GM12878 (cell line): ENCODE data around the gene DCP1B. TPM values are rescaled to one million over a fixed set of nuclear protein-coding genes. Genes with fewer than 3 reads are reported as not detected.

Experiments used
- ATAC-seq: fragments of 200-7000 bp; cut with Tn5 transposase; 3 replicates; pipeline ENCODE4 v1.9.1; 2020; ENCODE audit warnings: mild to moderate bottlenecking, moderate library complexity
- BruUV-seq: library from RNA; stranded (reverse); fragments of 400-500 nt; replicated peaks from 2 replicates; lab custom pipeline; 2021; lab: Mats Ljungman, UMichigan
- CTCF ChIA-PET: fragments of 300-600 bp; sonication (Branson Sonifier 250); formaldehyde crosslinking; extraction: SDS; loops from one replicate; lab custom pipeline; 2021; ENCODE audit warnings: inconsistent platforms; lab: Yijun Ruan, JAX
- POLR2A ChIA-PET: fragments of 350-600 bp; formaldehyde crosslinking; extraction: SDS; loops from one replicate; lab custom pipeline; 2021; ENCODE audit warnings: inconsistent platforms; lab: Charles Lee
- RAD21 ChIA-PET: fragments of 300-600 bp; sonication (Branson Sonifier 250); formaldehyde crosslinking; loops from one replicate; lab custom pipeline; 2023; ENCODE audit warnings: antibody characterized with exemption; ENCODE audit not compliant: unreplicated experiment; lab: Charles Lee
- SMC1A ChIA-PET: fragments of 300-600 bp; sonication (Branson Sonifier 250); formaldehyde crosslinking; loops from one replicate; lab custom pipeline; 2023; ENCODE audit not compliant: unreplicated experiment, uncharacterized antibody; lab: Charles Lee
- DNase-seq: peaks from one replicate; pipeline ENCODE4 v3.0.0-alpha.2; 2011; ENCODE audit warnings: low read depth, low spot score
- FAIRE-seq: peaks from 3 replicates; lab custom pipeline; 2011; peaks lifted over from hg19 to GRCh38; lab: Jason Lieb, UNC
- H2AFZ ChIP-seq: 2 replicates; pipeline ENCODE4 v1.6.0; 2011; ENCODE audit warnings: low read depth, low read length, control low read depth; ENCODE audit not compliant: control insufficient read depth
- H3K27ac ChIP-seq: 2 replicates; pipeline ENCODE4 v1.5.1; 2011; ENCODE audit warnings: control low read depth; ENCODE audit not compliant: control insufficient read depth, insufficient read depth
- H3K27me3 ChIP-seq, 2 experiments: replicated peaks in 1 of 2; 2 replicates each; pipeline versions ENCODE4 v1.6.0 to v1.6.1; 2011; ENCODE audit warnings: low read length in 1 of 2; ENCODE audit not compliant: control insufficient read depth in 2 of 2, insufficient read depth in 2 of 2
- H3K36me3 ChIP-seq, 2 experiments: 2 replicates each; pipeline ENCODE4 v1.5.1; 2011; ENCODE audit warnings: low read length in 1 of 2; ENCODE audit not compliant: control insufficient read depth in 2 of 2, insufficient read depth in 2 of 2
- H3K4me1 ChIP-seq: 2 replicates; pipeline ENCODE4 v1.6.1; 2011; ENCODE audit warnings: mild to moderate bottlenecking, low read length, moderate library complexity, mixed read lengths; ENCODE audit not compliant: control insufficient read depth, insufficient read depth
- H3K4me2 ChIP-seq: 2 replicates; pipeline ENCODE4 v1.6.0; 2011; ENCODE audit warnings: control low read depth; ENCODE audit not compliant: control insufficient read depth, insufficient read depth
- H3K4me3 ChIP-seq: fragments of 200-600 bp; sonication (generic); 2 replicates; pipeline ENCODE4 v1.5.1; 2016
- H3K79me2 ChIP-seq: 2 replicates; pipeline ENCODE4 v1.6.0; 2011; ENCODE audit warnings: low read length; ENCODE audit not compliant: control insufficient read depth, insufficient read depth
- H3K9ac ChIP-seq: 2 replicates; pipeline ENCODE4 v1.8.0; 2011; ENCODE audit warnings: low read length, control low read depth, mixed read lengths; ENCODE audit not compliant: control insufficient read depth, insufficient read depth
- H3K9me3 ChIP-seq: replicated peaks from 3 replicates; pipeline ENCODE4 v1.5.1; 2011; ENCODE audit warnings: mild to moderate bottlenecking, low read length; ENCODE audit not compliant: control insufficient read depth, insufficient read depth
- H4K20me1 ChIP-seq: 2 replicates; pipeline ENCODE4 v1.6.0; 2011; ENCODE audit not compliant: control insufficient read depth, insufficient read depth
- CREM ChIP-seq: IDR thresholded peaks from 2 replicates; pipeline ENCODE4 v1.6.1; 2014; ENCODE audit warnings: antibody characterized with exemption, low read depth
- KDM1A ChIP-seq: fragments of 200-600 bp; sonication (generic); IDR thresholded peaks from 2 replicates; pipeline ENCODE4 v1.6.1; 2016; ENCODE audit warnings: borderline replicate concordance
- POU2F2 ChIP-seq: IDR thresholded peaks from 3 replicates; pipeline ENCODE4 v1.6.1; 2011; ENCODE audit warnings: low read depth, mild to moderate bottlenecking, low read length, borderline replicate concordance
- SKIL ChIP-seq: fragments of 450-650 bp; IDR thresholded peaks from 2 replicates; pipeline ENCODE4 v1.6.1; 2017; ENCODE audit warnings: mild to moderate bottlenecking, low read depth, inconsistent platforms; ENCODE audit not compliant: poor library complexity, severe bottlenecking
- SMAD5 ChIP-seq: IDR thresholded peaks from 2 replicates; pipeline ENCODE4 v1.6.1; 2016; ENCODE audit warnings: antibody characterized with exemption, low read depth
- TARDBP ChIP-seq: IDR thresholded peaks from 2 replicates; pipeline ENCODE4 v1.6.1; 2016; ENCODE audit warnings: borderline replicate concordance
- YBX1 ChIP-seq: fragments of 450-650 bp; IDR thresholded peaks from 2 replicates; pipeline ENCODE4 v1.6.1; 2016; ENCODE audit warnings: antibody characterized with exemption
- WGBS: methylation state at CpG from one replicate; pipeline ENCODE4 v1.1.6; 2016; ENCODE audit warnings: low lambda C conversion rate; ENCODE audit not compliant: insufficient replicate concordance, insufficient coverage; ENCODE audit errors: missing lambda C conversion rate; 5-methylcytosine and 5-hydroxymethylcytosine counted together
- in situ Hi-C: fragments of 300-500 bp; cut with MboI; formaldehyde crosslinking; loops from 9 replicates; pipeline ENCODE4 v1.14.3; 2018; ENCODE audit warnings: mixed read lengths
- intact Hi-C: fragments of 100-400 bp; cut with micrococcal nuclease; formaldehyde crosslinking; loops from one replicate; pipeline ENCODE4 v1.14.2; 2022; ENCODE audit not compliant: unreplicated experiment
- polyA plus RNA-seq, 11 experiments: library from polyadenylated mRNA; depleted of rRNA in 4 of 11; unstranded in 6 of 11; stranded (reverse) in 5 of 11; fragments of >200 nt; fragmentation: Nextera tagmentation in 4 of 11; fragmentation: Illumina TruSeq in 1 of 11; extraction: Ambion mirVana in 4 of 11; extraction: Trizol in 1 of 11; gene quantifications; 1 replicate in 1 of 11; 2 replicates in 10 of 11; pipeline versions ENCODE4 v1.2.1 to v1.2.3, GENCODE V29; 2011 to 2016; ENCODE audit warnings: inconsistent platforms in 2 of 11, missing spikeins in 2 of 11, low read depth in 1 of 11
- total RNA-seq, 4 experiments: library from RNA; depleted of rRNA in 3 of 4; stranded (reverse); fragments of >200 nt in 3 of 4; fragmentation: Illumina TruSeq in 1 of 4; extraction: Trizol in 1 of 4; gene quantifications; 2 replicates each; pipeline versions ENCODE4 v1.2.1 to v1.2.3, GENCODE V29; 2013 to 2021

DCP1B gene
- total and polyA plus RNA-seq, 10 of the 15 experiments (the other 5 are each of a cell fraction or from before 2014, with no cell fraction given): 1.3 to 23.4 (median 15.3) TPM

GRCh38 chr12:1949771-1950470 is 54.3 kb downstream of the DCP1B start:
- POLR2A ChIA-PET: no interaction called here
- H3K4me3 ChIP-seq: no peak overlapping the region
- TF ChIP-seq KDM1A (no peak), SKIL (no peak), TARDBP (no peak), CREM (no peak), YBX1 (no peak), SMAD5 (no peak), POU2F2 (no peak)
- TF ChIP-seq, all 136 proteins: peak for 0
- CTCF ChIA-PET: interaction anchor here (1.4 to 3.1 kb wide), 2 partner anchors 10 to 159 kb away, joined by 4 to 20 read pairs; no protein-coding TSS in a partner anchor
- intact Hi-C loops: no loop called here
- Histone ChIP-seq H3K27me3 (no peaks in the 10 kb centered on the region), H2AFZ (no peak overlapping the region), H4K20me1 (no peaks in the 10 kb centered on the region), H3K4me2 (no peak overlapping the region), H3K4me1 (no peaks in the 10 kb centered on the region), H3K9ac (no peak overlapping the region), H3K79me2 (no peaks in the 10 kb centered on the region), H3K36me3 (peaks cover 10 to 18% of the 10 kb centered on the region in 2 experiments), H3K9me3 (no peaks in the 10 kb centered on the region), H3K27ac (no peak overlapping the region)
- in situ Hi-C loops: no loop called here
- BruUV-seq: no TSS peak
- WGBS: 91% methylated on average over 15 of the region's 15 CpGs
- no peak for DNase-seq
- RAD21 ChIA-PET: no interaction called here
- no peak for FAIRE-seq
- SMC1A ChIA-PET: interaction anchor here (0.7 to 1.3 kb wide), 3 partner anchors 10 to 159 kb away, joined by 3 to 8 read pairs (median 3); no protein-coding TSS in a partner anchor
- no peak for ATAC-seq
